ENCODE data around the gene FGF13.

GRCh38 chrX:138711399-138712347 lies at the start of gene FGF13:
- TF ChIP-seq, protein P1, sequence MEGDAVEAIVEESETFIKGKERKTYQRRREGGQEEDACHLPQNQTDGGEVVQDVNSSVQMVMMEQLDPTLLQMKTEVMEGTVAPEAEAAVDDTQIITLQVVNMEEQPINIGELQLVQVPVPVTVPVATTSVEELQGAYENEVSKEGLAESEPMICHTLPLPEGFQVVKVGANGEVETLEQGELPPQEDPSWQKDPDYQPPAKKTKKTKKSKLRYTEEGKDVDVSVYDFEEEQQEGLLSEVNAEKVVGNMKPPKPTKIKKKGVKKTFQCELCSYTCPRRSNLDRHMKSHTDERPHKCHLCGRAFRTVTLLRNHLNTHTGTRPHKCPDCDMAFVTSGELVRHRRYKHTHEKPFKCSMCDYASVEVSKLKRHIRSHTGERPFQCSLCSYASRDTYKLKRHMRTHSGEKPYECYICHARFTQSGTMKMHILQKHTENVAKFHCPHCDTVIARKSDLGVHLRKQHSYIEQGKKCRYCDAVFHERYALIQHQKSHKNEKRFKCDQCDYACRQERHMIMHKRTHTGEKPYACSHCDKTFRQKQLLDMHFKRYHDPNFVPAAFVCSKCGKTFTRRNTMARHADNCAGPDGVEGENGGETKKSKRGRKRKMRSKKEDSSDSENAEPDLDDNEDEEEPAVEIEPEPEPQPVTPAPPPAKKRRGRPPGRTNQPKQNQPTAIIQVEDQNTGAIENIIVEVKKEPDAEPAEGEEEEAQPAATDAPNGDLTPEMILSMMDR (IDR thresholded peaks at IDR 0.05), result peak in 2 of 5 experiments; percentile 25 to 28
- no peak for TF ChIP-seq POLR2A (IDR thresholded peaks at IDR 0.05)
